ENCODE results near the gene AHDC1. TPM values are rescaled to one million over a fixed set of nuclear protein-coding genes. Genes with fewer than 3 reads are reported as not detected.
A peak's percentile ranks its signal among the peaks of the same experiment; 100 is the strongest.

Gene AHDC1
- polyA plus RNA-seq, 1 donor (not counting 4 experiments of a cell fraction or from before 2014, with no cell fraction given), result 4.2 TPM

GRCh38 chr1:27548136-27548853 is 55.6 kb downstream of the AHDC1 start:
- dilution Hi-C loops (cut with MboI; ENCODE audit: extremely low pct_ligation_motif_present, low sequenced_read_pairs), result no loop called here
- H3K79me2 ChIP-seq (ENCODE audit: control insufficient read depth, insufficient read depth, low read length), result peaks cover 2% of the 10 kb centered on the region
- TF ChIP-seq EZH2 (IDR thresholded peaks at IDR 0.05; ENCODE audit: low read length), result no peak
- no peak for TF ChIP-seq CTCF (optimal IDR thresholded peaks at IDR 0.05 in 1 of 3, IDR thresholded peaks at IDR 0.05 in 1 of 3, conservative IDR thresholded peaks at IDR 0.05 in 1 of 3; ENCODE audit: extremely low read depth in 1 of 3, insufficient read depth in 2 of 3, low read length in 3 of 3)
- H3K9me1 ChIP-seq (ENCODE audit: control insufficient read depth, extremely low read depth, insufficient read depth, low read length), result no peaks in the 10 kb centered on the region
- no peaks in the 10 kb centered on the region for H3K9me3 ChIP-seq (ENCODE audit: control insufficient read depth, low read depth, low read length)
- no peak overlapping the region for H3K9ac ChIP-seq (ENCODE audit: control insufficient read depth, extremely low read depth, insufficient read depth, low read length)
- no peak overlapping the region for H3K4me2 ChIP-seq (ENCODE audit: control insufficient read depth, extremely low read depth, insufficient read depth, low read depth, low read length)
- H3K27ac ChIP-seq (ENCODE audit: control insufficient read depth, insufficient read depth, low read length), result no peak overlapping the region
- FAIRE-seq, result no peak
- peaks cover under 1% of the 10 kb centered on the region for H3K4me1 ChIP-seq (ENCODE audit: control insufficient read depth, extremely low read depth, insufficient read depth, low read length)
- H3K36me3 ChIP-seq (ENCODE audit: control insufficient read depth in 2 of 2, extremely low read depth in 1 of 2, insufficient read depth in 2 of 2, low read length in 2 of 2), result peaks cover 25 to 26% of the 10 kb centered on the region in 2 experiments
- DNase-seq (ENCODE audit: low read depth, low spot score), result no peak
- no peak overlapping the region for H3K4me3 ChIP-seq (ENCODE audit: control insufficient read depth in 2 of 3, extremely low read depth in 1 of 3, insufficient read depth in 2 of 3, low read depth in 1 of 3, low read length in 3 of 3)
- no peaks in the 10 kb centered on the region for H4K20me1 ChIP-seq (ENCODE audit: control insufficient read depth, extremely low read depth, insufficient read depth, low read length)
- H2AFZ ChIP-seq (ENCODE audit: control insufficient read depth, low read length), result no peak overlapping the region
- no peaks in the 10 kb centered on the region for H3K27me3 ChIP-seq (ENCODE audit: control insufficient read depth, extremely low read depth, insufficient read depth, low read length)

GRCh38 chr1:27547220-27548116 is 56.5 kb downstream of the AHDC1 start:
- Histone ChIP-seq H3K9me3 (ENCODE audit: control insufficient read depth, low read depth, low read length) (no peaks in the 10 kb centered on the region), H4K20me1 (ENCODE audit: control insufficient read depth, extremely low read depth, insufficient read depth, low read length) (no peaks in the 10 kb centered on the region), H2AFZ (ENCODE audit: control insufficient read depth, low read length) (no peak overlapping the region), H3K36me3 (ENCODE audit: control insufficient read depth in 2 of 2, extremely low read depth in 1 of 2, insufficient read depth in 2 of 2, low read length in 2 of 2) (peaks cover 23 to 29% of the 10 kb centered on the region in 2 experiments), H3K9me1 (ENCODE audit: control insufficient read depth, extremely low read depth, insufficient read depth, low read length) (no peaks in the 10 kb centered on the region), H3K4me3 (ENCODE audit: control insufficient read depth in 2 of 3, extremely low read depth in 1 of 3, insufficient read depth in 2 of 3, low read depth in 1 of 3, low read length in 3 of 3) (no peak overlapping the region), H3K9ac (ENCODE audit: control insufficient read depth, extremely low read depth, insufficient read depth, low read length) (no peak overlapping the region), H3K27me3 (ENCODE audit: control insufficient read depth, extremely low read depth, insufficient read depth, low read length) (no peaks in the 10 kb centered on the region), H3K79me2 (ENCODE audit: control insufficient read depth, insufficient read depth, low read length) (peaks cover 2% of the 10 kb centered on the region), H3K4me1 (ENCODE audit: control insufficient read depth, extremely low read depth, insufficient read depth, low read length) (peaks cover 9% of the 10 kb centered on the region), H3K4me2 (ENCODE audit: control insufficient read depth, extremely low read depth, insufficient read depth, low read depth, low read length) (no peak overlapping the region), H3K27ac (ENCODE audit: control insufficient read depth, insufficient read depth, low read length) (no peak overlapping the region)
- FAIRE-seq (no peak), DNase-seq (ENCODE audit: low read depth, low spot score) (no peak)
- TF ChIP-seq EZH2 (IDR thresholded peaks at IDR 0.05; ENCODE audit: low read length) (no peak), CTCF (optimal IDR thresholded peaks at IDR 0.05 in 1 of 3, IDR thresholded peaks at IDR 0.05 in 1 of 3, conservative IDR thresholded peaks at IDR 0.05 in 1 of 3; ENCODE audit: extremely low read depth in 1 of 3, insufficient read depth in 2 of 3, low read length in 3 of 3) (peak; percentile 7 to 18 (median 12))
- dilution Hi-C loops (cut with MboI; ENCODE audit: extremely low pct_ligation_motif_present, low sequenced_read_pairs), result no loop called here
